Tibial nerve (tissue), 4 donors: ENCODE data around the gene TANC1.

Experiments used
- CTCF ChIP-seq, 5 experiments: fragments of 200-600 bp in 3 of 5; fragments of 450-650 bp in 2 of 5; sonication (generic) in 3 of 5; IDR thresholded peaks; one replicate each; pipeline ENCODE4 v1.5.1; 2016 to 2019; ENCODE audit warnings: antibody characterized with exemption in 5 of 5, mild to moderate bottlenecking in 3 of 5, moderate library complexity in 2 of 5
- EP300 ChIP-seq, 2 donors: sonication (generic); formaldehyde crosslinking; IDR thresholded peaks; one replicate each; pipeline ENCODE4 v1.6.1; 2017; ENCODE audit warnings: antibody characterized with exemption in 2 of 2, mild to moderate bottlenecking in 1 of 2
- POLR2A ChIP-seq, 2 donors: fragments of 450-650 bp; IDR thresholded peaks; one replicate each; pipeline ENCODE4 v1.6.1; 2017; ENCODE audit warnings: antibody characterized with exemption in 2 of 2, mild to moderate bottlenecking in 2 of 2, moderate library complexity in 2 of 2

GRCh38 chr2:159183346-159183745, 214.9 kb downstream of the TANC1 start:
- no peak for TF ChIP-seq CTCF (IDR thresholded peaks at IDR 0.05)
- no peak for TF ChIP-seq POLR2A (IDR thresholded peaks at IDR 0.05)
- no peak for TF ChIP-seq EP300 (IDR thresholded peaks at IDR 0.05)
